Peyer's patch (tissue), 4 donors: ENCODE measurements around the gene PCDHGA6.

Experiments
- CTCF ChIP-seq, 6 experiments: fragments of 450-650 bp in 4 of 6; fragments of 200-600 bp in 2 of 6; sonication (generic) in 1 of 6; IDR thresholded peaks; one replicate each; pipeline ENCODE4 v1.5.1; 2017 to 2019; ENCODE audit warnings: antibody characterized with exemption in 6 of 6, mild to moderate bottlenecking in 3 of 6, moderate library complexity in 1 of 6
- POLR2A ChIP-seq, 2 donors: fragments of 450-650 bp; IDR thresholded peaks; one replicate each; pipeline ENCODE4 v1.5.1; 2017; ENCODE audit warnings: antibody characterized with exemption in 2 of 2, mild to moderate bottlenecking in 2 of 2, moderate library complexity in 2 of 2

GRCh38 chr5:141413540-141414069 is 39.9 kb downstream of the PCDHGA6 start:
- TF ChIP-seq CTCF (IDR thresholded peaks at IDR 0.05) (no peak), POLR2A (IDR thresholded peaks at IDR 0.05) (no peak)
